Measurements from ENCODE around the gene ZNF492. TPM values are rescaled to one million over a fixed set of nuclear protein-coding genes. Genes with fewer than 3 reads are reported as not detected.

Gene ZNF492
- total and polyA plus RNA-seq, 9 of the 15 experiments (the other 6 are each of a cell fraction or from before 2014, with no cell fraction given) = 0.01 to 0.22 (median 0.08) TPM; not detected in 1

DNA sequence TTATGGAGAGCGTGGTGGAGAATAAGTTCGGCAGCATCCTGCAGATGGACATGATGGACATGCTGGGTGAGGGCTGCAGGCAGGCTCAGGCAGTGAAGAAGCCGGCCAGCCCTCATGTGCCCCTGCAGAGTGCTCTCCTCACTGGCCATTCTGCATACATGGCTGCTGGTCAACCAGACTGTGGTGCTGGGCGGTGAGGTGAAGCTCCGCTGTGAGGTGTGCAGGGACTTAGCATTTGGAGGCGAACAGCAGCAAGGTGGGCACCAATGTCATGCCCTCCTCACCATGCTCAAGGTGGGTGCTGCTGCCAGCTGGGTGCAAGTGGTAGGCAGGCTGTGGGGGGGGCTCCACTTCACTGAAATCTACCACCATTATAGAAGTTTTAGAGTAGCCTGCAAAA, 5.7 kb upstream of the ZNF492 start:
- Histone ChIP-seq H3K9ac (ENCODE audit: insufficient read depth in 1 of 2, low read depth in 2 of 2, low read length in 2 of 2) (no peak overlapping the region), H3K9me1 (ENCODE audit: control insufficient read depth, insufficient read depth, low read length) (no peaks in the 10 kb centered on the region), H3K4me3 (no peak overlapping the region), H3K79me2 (ENCODE audit: control insufficient read depth, insufficient read depth, low read length) (no peaks in the 10 kb centered on the region), H3K4me1 (replicated peaks in 1 of 2; ENCODE audit: control insufficient read depth in 2 of 2, insufficient read depth in 2 of 2, low read length in 2 of 2) (no peaks in the 10 kb centered on the region), H3K9me3 (replicated peaks; ENCODE audit: control insufficient read depth, insufficient read depth, low read depth, low read length) (no peaks in the 10 kb centered on the region), H3K4me2 (ENCODE audit: insufficient read depth, low read length) (no peak overlapping the region), H4K20me1 (replicated peaks; ENCODE audit: control insufficient read depth, insufficient read depth, low read length) (no peaks in the 10 kb centered on the region), H3K27me3 (ENCODE audit: control insufficient read depth in 2 of 2, insufficient read depth in 2 of 2, low read length in 2 of 2) (no peaks in the 10 kb centered on the region), H3K27ac (ENCODE audit: extremely low read depth, low read depth, low read length) (no peak overlapping the region), H2AFZ (ENCODE audit: low read depth, low read length) (no peak overlapping the region), H3K36me3 (ENCODE audit: control insufficient read depth, insufficient read depth, low read length) (no peaks in the 10 kb centered on the region)
- POLR2A ChIA-PET = no interaction called here
- FAIRE-seq (no peak), DNase-seq (ENCODE audit: extremely low read depth in 1 of 4, low spot score in 3 of 4) (no peak), ATAC-seq (no peak)
- no peak for TF ChIP-seq ZC3H11A (IDR thresholded peaks at IDR 0.05; ENCODE audit: low read depth, low read length)
- TF ChIP-seq SIRT6 (IDR thresholded peaks at IDR 0.05; ENCODE audit: low read depth, low read length) = no peak
- TF ChIP-seq, protein P1, sequence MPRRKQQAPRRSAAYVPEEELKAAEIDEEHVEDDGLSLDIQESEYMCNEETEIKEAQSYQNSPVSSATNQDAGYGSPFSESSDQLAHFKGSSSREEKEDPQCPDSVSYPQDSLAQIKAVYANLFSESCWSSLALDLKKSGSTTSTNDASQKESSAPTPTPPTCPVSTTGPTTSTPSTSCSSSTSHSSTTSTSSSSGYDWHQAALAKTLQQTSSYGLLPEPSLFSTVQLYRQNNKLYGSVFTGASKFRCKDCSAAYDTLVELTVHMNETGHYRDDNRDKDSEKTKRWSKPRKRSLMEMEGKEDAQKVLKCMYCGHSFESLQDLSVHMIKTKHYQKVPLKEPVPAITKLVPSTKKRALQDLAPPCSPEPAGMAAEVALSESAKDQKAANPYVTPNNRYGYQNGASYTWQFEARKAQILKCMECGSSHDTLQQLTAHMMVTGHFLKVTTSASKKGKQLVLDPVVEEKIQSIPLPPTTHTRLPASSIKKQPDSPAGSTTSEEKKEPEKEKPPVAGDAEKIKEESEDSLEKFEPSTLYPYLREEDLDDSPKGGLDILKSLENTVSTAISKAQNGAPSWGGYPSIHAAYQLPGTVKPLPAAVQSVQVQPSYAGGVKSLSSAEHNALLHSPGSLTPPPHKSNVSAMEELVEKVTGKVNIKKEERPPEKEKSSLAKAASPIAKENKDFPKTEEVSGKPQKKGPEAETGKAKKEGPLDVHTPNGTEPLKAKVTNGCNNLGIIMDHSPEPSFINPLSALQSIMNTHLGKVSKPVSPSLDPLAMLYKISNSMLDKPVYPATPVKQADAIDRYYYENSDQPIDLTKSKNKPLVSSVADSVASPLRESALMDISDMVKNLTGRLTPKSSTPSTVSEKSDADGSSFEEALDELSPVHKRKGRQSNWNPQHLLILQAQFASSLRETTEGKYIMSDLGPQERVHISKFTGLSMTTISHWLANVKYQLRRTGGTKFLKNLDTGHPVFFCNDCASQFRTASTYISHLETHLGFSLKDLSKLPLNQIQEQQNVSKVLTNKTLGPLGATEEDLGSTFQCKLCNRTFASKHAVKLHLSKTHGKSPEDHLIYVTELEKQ (CRISPR knock-in tag; IDR thresholded peaks at IDR 0.05) = no peak
- no peak for TF ChIP-seq PTRF (tag; IDR thresholded peaks at IDR 0.05)
- TF ChIP-seq SMARCA4 (IDR thresholded peaks at IDR 0.05) = no peak
- TF ChIP-seq, protein P2, sequence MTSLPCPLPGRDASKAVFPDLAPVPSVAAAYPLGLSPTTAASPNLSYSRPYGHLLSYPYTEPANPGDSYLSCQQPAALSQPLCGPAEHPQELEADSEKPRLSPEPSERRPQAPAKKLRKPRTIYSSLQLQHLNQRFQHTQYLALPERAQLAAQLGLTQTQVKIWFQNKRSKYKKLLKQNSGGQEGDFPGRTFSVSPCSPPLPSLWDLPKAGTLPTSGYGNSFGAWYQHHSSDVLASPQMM (CRISPR knock-in tag; IDR thresholded peaks at IDR 0.05) = no peak
- TF ChIP-seq KHSRP (IDR thresholded peaks at IDR 0.05) = no peak
- no peak for TF ChIP-seq PHB (CRISPR knock-in tag; IDR thresholded peaks at IDR 0.05)
- TF ChIP-seq, protein P3, sequence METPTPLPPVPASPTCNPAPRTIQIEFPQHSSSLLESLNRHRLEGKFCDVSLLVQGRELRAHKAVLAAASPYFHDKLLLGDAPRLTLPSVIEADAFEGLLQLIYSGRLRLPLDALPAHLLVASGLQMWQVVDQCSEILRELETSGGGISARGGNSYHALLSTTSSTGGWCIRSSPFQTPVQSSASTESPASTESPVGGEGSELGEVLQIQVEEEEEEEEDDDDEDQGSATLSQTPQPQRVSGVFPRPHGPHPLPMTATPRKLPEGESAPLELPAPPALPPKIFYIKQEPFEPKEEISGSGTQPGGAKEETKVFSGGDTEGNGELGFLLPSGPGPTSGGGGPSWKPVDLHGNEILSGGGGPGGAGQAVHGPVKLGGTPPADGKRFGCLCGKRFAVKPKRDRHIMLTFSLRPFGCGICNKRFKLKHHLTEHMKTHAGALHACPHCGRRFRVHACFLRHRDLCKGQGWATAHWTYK (CRISPR knock-in tag; IDR thresholded peaks at IDR 0.05) = no peak
- no TSS peak for BruUV-seq (replicated peaks)
- intact Hi-C loops (cut with micrococcal nuclease) = no loop called here
- CTCF ChIA-PET (ENCODE audit: low intra/inter-chr PET ratio) = no interaction called here
- in situ Hi-C loops (cut with MboI) = no loop called here
- WGBS (ENCODE audit: insufficient coverage, low coverage, missing lambda C conversion rate) = 0% methylated on average over 6 of the region's 6 CpGs

All from K562 (cell line).